NCI-H1930 (cell line): ENCODE results near the gene STKLD1.
A peak's percentile ranks its signal among the peaks of the same experiment; 100 is the strongest.

Source experiments
- DNase-seq, 2 experiments: peaks; one replicate each; lab custom pipeline; 2025; lab: John Stamatoyannopoulos, UW

Gene STKLD1

DNA sequence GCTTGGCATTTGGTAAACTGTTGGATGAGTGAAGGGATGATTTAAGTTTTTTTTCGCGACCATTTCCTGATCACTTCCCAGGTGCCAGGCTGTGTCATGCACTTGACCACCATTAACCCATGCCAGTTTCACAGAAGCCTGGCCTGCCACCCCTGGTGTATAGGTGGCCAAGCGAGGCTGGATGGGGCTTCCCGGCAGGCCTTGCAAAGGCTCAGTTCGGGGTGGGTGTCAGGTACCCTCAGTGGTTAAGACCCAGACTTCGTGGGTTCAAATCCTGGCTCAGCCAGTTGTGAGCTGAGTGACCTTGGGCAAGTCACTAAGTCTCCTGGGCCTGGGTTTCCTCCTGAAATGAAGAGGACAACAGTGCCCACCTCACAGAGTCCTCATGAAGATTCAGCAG lies 30.6 kb upstream of the STKLD1 start:
- DNase-seq: no peak

DNA sequence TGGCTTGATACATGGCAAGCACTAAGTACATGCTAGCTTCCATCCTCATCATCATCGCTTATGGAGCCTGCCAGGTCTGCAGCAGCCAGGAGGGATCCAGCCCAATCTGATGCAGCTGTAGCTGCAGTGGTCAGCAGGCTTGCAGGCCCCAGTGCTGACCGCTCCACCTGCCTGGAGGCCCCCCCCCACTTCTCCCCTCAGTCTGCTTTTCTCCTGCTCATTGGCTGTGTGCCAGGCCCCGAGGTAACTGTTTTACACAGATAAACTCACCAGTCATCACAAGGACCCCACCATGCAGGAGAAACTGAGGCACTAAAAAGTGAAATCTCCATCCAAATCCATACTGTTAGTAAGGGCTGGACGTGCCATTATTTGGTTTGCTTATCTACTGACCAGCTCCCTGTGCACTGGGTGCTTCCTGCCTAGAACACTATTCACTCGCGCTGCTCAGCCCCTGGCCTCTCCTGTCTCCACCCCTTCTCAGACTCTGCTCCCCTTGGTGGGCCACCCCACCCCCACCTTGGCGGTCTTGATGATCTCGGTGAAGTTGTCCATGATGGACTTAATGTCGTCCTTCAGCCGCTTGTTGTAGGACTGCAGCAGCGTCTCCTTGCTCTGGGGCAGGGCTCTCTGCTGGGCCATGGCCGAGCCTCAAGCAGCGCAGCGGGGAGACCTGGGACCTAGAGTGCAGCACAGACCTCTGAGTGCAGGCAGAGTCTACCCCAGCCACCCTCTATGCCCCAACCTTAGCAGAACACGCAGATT lies 30.0 kb upstream of the STKLD1 start:
- no peak for DNase-seq

DNA sequence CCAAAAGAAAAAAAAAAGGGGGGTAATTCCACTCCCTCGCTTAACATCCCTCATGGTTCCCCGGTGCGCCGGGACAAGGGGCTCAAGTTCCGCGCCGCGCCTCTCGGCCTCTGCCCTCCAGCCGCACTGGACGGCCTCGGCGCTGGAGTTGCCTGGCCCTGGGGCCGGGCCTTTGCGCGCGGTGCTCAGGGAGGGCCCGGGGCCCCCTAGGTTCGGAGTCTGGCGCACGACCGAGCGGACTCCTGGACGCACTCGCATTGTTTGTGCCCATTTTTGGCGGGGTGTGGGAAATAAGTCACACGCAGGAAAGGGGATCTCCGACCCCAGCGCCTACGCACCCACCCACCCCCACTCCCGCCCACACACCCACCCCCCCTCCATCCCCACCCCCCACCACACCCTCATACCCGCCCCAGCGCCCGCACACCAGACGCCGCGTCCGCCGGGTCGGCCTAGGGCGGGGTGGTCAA lies 28.6 kb upstream of the STKLD1 start:
- DNase-seq: no peak

DNA sequence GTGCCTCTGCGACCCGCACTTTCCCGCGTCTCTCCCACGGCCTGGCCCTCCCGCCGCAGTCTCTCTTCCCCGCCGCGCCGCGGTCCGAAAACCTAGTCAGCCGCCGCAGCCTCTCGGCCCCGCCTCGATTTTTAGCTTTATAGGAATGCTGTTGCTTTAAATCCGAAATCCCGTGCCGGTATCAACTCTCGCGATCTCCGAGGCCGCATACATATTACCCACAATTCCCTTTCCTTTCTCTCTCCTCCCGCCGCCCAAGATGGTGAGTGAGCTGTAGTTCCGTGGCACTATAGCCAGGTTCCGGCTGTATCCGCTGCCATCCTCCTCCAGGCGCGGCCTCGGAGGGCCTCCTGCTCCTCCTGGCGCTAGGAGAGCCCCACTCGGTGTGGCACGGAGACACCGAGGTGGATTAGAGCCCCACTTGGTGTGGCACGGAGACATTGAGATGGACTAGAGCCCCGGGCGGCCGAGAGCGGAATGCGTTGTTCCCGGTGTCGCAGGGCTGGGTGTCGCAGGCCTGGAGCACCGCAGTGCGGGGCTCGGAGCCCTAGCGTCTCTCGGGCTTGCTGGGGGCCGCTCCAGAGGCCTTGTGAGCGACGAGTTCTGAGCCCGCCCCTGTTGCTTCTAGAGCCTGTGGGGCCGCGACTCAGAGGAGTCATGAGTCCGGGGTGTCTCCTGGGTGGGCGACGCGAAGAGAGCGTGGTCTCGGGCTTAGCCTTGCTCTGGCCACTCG lies 28.0 kb upstream of the STKLD1 start, which contains the start of the genes MED22 and RPL7A:
Gene MED22, minus strand, starts transcription at position 147 of the 733 bp plus-strand sequence. CDS start 1,469 bp downstream, outside the sequence.
Gene RPL7A, plus strand, starts transcription at position 234 of the 733 bp plus-strand sequence. Its CDS starts 26 bp downstream, at position 260.
- DNase-seq: peak; percentile 86 to 91

DNA sequence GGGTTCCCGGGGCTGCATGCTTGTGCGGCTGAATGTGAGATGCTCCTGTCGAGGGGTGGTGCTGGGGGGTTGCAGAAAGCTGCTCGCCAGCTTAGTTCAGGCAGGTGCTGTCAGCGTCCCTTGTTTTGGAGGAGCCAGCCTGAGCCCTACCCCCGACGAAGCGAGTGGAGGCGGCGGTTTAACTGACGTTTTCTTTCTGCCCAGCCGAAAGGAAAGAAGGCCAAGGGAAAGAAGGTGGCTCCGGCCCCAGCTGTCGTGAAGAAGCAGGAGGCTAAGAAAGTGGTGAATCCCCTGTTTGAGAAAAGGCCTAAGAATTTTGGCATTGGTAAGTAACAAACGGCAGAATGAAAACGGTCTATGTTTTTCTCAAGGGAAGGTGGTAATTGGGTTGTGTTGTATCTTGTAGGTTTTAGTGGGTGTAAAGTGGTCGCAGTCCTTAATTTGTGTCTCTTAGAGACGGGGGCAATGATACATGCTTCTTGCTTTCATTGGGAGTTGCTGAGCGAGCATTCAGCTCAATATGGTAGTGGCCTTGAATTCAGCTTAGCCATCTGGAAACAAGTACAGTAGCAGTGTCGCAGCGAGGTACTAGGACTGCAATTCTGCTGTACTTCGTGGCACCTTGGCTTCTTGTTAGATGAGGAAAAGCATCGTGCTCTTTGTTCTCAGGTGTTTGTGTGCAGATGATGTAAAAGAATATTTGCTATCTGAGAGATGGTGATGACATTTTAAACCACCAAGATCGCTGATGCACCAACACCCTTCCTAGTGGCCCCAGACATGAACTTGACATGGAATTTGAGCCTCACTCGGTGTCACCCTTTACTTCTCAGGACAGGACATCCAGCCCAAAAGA lies 27.2 kb upstream of the STKLD1 start:
- no peak for DNase-seq

DNA sequence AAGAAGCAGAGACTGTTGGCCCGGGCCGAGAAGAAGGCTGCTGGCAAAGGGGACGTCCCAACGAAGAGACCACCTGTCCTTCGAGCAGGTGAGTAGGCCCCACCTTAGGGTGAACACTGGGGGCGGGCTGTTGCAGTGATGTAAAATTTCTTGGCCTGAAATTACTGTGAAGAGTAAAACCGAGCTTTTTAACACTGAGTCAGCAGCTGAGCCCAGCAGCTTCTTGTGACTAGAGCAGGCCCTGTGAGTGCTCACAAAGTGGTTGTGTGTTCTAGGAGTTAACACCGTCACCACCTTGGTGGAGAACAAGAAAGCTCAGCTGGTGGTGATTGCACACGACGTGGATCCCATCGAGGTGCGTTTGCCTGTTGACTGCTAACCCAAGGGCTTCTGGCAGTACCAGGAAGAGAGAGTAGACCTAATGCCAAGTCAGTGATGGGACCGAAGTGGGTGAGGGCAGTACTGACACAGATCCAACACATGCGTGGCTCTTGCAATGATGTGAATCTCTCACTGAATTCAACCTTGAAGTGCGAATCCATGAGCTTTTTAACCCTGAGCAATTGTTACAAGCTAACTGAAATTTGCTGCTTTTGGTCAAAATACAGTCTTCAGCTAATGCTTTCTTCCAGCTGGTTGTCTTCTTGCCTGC lies 26.1 kb upstream of the STKLD1 start:
- no peak for DNase-seq

DNA sequence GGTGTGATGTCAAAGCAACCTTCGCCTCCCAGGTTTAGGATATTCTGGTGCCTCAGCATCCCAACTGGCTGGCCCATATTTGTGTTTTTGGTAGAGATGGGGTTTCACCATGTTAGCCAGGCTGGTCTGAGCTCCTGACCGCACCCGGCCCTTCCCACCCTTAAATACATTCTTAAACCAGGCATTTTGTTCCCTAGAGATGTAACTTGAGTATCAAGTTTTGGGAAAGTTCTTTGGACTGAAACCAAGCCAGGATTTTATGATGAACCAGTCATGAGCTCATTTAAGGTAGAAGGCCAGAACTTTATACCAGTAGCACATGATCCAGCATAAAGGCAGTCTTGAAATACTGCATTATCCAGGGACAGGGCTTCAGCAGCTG lies 24.6 kb upstream of the STKLD1 start:
- no peak for DNase-seq

DNA sequence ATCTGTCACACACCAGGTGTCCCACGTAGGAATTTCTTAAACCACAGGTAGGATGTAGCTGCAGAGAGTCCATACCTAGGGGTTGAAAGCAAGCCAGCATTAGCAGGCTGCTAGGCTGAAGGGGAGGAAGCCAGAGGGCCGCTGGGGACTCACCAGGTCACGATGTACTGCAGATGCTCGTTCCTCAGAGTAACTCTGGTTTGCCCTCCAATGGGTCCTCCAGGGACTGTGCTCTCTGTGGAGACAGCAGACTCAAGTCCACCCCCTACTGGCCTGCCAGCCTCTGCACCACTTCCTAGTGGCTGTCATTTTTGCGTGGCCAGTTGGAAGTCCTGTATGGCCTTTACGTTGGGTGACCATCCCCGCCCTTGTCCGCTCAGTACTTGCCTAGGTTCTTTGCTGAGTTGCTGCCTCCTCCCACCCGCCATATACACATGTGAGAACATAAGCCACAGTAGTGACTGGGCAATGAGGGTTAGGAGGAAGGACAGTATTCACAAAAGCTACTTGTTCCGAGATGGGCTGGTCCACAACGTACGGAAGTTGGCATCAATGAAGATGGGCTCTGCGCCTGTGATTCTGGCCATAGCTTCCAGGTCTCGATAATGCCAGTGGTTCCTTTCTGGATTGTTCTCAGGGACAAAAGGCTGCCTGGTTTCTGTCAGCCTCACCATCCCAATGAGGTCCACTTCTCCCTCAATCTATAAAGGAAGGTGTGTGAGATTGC lies 24.1 kb upstream of the STKLD1 start:
- DNase-seq: no peak

DNA sequence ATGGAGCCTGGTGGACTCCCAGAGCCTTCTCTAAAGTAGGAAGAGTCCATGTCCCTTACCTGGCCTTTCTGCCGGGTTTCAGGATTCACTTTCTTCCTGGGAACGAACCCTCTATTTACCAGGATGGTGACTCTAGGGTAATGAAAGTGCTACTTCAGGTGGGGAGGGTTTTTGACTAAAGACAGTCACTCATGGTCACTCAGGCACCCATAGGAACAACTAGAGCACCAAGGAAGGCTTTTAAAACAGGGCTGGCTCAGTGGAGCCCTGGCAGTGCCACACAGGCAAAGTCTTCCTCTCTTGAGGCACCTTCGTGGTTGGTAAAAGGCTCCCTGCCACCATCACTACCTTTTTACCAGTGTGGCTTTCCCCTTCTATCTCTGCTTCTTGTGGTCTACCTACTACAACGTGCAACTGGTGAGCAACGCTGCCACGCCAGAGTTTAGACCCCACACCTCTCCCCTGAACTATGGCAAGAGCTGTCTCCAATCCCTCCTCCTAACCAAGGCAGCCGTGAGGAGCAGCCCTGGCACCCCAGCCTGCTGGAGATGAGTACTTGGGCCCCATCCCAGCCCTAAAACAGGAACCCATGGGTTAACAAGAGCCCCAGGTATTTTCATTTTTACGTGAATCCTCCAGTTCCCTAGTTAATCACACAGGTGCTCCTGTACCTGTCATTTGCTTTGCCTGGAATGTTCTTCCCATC lies 23.4 kb upstream of the STKLD1 start:
- DNase-seq: no peak

DNA sequence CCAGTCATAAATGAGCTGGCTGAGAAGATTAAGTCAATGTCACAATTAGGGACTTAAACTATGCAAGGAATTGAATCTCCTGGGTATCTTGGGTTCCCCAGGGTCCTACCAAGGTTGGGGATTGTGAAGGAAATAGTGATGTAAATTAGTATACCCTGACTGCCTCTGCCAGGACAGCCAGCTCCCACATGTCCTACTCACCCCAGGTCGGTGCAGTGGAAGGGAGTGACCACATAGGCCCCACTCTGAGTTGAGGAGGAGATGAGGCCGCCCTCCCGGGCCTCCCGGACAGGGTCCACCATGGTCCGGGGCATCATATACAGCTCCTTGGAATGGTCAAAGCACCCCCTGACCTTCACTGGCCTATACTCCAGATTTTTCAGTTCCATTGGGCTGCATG lies 22.6 kb upstream of the STKLD1 start:
- DNase-seq: no peak

DNA sequence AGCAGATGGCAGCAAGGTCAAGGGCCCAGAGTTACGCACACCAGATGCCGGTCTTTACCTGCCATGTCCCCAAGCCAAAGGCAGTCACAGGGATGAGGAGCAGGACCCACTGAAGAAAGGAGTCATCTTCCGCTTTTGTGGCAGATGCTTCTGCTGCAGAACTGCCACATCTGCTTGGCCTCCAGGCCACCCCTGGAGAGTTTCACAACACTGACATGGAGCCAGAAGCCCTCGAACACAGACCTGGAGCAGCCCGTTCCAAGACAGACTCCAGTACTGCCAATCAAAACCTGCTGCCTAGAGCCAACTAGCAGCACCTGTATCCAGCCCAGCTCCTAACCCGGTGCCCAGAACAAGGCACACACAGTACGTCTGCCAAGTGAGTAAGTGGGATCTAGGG lies 21.4 kb upstream of the STKLD1 start:
- no peak for DNase-seq

DNA sequence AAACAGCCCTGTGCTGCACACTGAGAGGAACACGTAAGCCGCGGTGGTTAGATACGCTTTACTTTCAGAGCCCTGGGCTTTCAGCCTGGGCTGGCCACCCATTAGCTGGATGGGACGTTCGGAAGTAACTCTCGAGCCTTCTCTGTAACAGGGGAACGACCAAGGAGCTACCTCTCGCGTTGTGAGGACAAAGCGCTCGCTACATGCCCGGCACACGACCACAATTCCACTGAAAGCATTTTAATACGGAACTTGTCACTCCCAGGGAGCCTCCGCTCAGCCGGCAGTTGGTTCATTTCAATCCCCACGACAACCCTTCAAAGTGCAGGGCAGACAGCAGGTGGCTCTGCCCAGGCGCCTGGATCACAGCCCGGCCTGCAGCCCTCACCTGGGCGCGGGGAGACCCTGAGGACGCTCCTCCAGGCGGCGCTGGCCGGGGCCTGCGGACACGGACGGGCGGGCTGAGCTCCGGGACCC lies 20.2 kb upstream of the STKLD1 start:
- DNase-seq: no peak

DNA sequence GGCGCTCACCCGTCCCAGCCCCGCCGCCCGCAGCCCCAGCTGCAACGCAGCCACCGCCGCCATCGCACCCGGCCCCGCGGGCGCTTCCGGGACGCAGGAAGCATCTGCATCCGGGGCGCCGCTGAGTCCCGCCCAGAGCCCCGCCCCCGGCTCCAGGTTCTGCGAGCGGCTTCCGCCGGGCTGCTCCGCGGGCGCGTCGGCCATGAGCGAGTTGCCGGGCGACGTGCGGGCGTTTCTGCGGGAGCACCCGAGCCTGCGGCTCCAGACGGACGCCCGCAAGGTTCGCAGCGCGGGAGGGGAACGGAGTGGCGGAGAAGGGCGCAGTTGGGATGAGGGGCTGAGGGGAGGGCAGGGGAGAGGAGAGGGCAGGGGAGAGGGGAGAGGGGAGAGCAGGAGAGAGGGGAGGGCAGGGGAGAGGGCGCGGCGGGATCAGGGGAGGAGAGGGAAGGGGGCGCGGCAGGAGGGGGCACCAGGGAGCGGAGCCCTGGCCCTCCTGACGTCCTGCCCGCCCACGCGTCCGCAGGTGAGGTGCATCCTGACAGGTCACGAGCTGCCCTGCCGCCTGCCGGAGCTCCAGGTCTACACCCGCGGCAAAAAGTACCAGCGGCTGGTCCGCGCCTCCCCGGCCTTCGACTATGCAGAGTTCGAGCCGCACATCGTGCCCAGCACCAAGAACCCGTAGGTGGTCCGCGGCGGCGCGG lies 19.6 kb upstream of the STKLD1 start, which contains the start of the genes SURF1 and SURF2:
Gene SURF1, minus strand, starts transcription at position 97 of the 701 bp plus-strand sequence. Its CDS starts 34 bp downstream, at position 63.
Gene SURF2, plus strand, starts transcription at position 160 of the 701 bp plus-strand sequence. Its CDS starts 43 bp downstream, at position 203.
- DNase-seq: peak; percentile 57 to 76

DNA sequence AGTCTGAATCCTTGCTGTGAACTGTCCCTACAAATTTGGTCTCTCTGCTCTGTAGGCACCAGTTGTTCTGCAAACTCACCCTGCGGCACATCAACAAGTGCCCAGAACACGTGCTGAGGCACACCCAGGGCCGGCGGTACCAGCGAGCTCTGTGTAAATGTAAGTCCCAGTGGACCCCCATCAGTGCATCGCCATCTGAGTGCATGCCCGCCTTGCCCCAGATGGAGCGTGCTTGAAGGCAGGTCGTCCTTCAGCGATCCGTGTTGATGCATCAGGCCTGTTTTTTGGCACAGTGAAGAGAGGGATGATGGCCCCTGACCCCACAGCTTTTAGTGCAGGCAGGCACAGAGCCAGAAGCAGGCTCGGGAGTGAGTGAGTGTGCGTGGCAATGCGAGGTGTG lies 18.5 kb upstream of the STKLD1 start:
- no peak for DNase-seq

DNA sequence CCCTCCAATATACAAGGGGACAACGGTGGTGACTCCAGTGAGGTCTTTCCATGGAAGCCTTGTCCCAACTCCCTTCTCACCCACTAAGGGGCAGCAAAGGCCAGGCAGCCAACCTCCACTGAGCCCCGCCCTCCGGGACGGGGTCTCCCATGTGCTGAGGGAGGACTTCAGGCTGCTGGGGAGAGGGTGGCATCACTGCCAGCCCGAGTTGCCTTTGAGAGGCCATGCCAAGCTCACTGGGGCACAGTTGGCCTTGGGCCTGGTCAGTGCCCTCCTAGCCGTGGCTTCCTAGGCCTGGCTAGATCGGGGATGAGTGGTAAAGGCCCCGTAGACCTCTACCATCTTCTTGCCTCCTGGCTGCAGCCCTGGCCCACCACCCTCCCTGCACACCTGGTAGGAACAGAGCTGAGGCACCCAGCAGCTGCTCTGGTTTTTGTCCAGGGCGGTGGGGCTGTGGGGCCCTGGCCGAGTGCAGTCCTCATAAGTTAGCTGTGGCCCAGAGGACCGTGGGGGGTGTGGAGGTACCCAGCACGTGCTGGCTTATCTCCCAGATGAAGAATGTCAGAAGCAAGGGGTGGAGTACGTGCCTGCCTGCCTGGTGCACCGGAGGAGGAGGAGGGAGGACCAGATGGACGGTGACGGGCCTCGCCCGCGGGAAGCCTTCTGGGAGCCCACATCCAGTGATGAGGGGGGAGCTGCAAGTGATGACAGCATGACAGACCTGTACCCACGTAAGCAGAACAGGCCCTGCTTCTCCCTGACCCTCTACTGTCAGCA lies 16.6 kb upstream of the STKLD1 start:
- DNase-seq: peak in 1 of 2 experiments; percentile 37

DNA sequence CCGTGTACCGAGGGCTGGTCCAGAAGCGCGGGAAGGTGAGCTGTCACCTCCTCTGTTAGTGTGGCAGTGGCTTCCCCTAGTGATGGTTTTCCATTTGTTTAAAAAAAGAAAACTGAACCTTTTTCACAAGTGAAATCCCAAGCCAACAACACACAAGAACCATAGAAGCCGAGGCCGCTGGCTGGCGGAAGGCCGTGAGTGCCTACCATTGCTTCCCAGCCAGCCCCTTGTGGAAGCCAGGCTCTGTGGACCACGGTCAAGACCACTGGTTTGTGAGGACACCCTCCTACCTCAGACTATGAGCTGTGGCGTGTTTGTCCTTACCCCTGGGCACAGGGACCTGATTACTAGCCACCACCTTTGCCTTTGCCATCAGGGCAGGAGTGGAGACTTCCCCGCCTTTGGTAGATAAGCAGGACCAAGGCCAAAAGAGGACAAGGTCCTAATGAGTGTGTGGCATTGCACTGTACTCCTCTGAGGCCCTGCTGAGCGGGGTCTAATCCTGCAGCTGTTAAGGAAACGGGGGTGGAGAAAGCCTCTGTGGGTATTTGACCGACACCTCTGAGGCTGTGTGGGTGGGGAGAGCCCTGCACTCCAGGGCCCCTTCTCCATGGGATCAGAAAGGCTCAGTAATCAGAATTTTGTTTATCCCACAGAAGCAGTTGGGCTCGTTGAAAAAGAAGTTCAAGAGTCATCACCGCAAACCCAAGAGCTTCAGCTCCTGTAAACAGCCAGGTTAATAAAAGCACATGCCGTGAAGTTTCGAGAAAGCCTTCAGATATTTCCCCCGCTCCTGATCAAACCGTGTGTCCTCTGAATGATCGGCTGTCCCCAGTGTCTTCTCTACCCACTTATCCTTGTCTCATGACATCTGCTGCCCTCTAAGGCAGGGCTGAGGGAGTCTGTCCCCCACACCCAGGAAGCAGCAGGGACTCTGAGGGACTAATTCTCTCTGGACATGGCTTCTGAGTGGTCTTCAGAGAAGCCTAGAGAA lies 15.5 kb upstream of the STKLD1 start:
- DNase-seq: no peak

DNA sequence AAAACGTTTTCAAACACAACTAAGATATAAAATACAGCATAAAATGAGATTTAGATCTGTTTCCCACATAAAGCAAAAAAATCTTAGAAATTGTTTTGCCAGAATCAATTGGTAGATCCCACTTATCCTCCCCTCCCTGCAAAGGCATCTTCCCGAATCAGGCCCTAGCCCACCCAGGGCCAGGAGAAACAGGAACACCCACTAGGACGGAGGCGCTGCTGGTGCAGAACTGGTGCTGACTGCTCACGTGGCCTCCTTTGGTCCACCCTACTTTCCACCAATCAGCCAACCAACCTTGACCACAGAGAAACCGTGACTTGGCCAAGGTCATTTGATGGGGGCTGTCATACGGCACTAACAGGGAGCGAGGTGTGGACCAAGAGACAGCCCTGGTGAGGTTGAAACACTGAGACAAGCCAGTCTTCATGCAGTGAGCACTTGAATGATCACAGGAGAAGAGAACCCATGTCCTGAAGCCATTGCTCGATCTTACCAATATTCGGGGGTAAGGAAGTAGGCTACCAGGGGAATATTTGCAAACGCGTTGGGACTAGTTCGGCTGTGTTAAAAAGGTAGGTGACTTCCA lies 14.6 kb upstream of the STKLD1 start:
- no peak for DNase-seq
